SK-N-SH treated with all-trans-retinoic acid at 6 μM for 48 hours (cell line): ENCODE results near the gene DCP2.

Source experiments
- ATAC-seq: fragments of 200-7000 bp; cut with Tn5 transposase; 3 replicates; pipeline ENCODE4 v1.9.1; 2020; ENCODE audit warnings: mild to moderate bottlenecking, moderate library complexity
- ARNTL ChIP-seq: fragments of 450-650 bp; formaldehyde crosslinking; IDR thresholded peaks from 2 replicates; pipeline ENCODE4 v1.5.0; 2020; ENCODE audit warnings: low read depth, mild to moderate bottlenecking, moderate library complexity, borderline replicate concordance
- BACH2 ChIP-seq: fragments of 250-450 bp; sonication (Bioruptor Pico); IDR thresholded peaks from 2 replicates; pipeline ENCODE4 v1.9.0; 2021; ENCODE audit warnings: mild to moderate bottlenecking, borderline replicate concordance
- CREB5 ChIP-seq: fragments of 250-450 bp; sonication (Bioruptor Pico); IDR thresholded peaks from 2 replicates; pipeline ENCODE4 v1.5.1; 2020; ENCODE audit warnings: low read depth, mild to moderate bottlenecking, moderate library complexity
- CSDC2 ChIP-seq: fragments of 250-450 bp; sonication (Bioruptor Pico); IDR thresholded peaks from 2 replicates; pipeline ENCODE4 v1.5.0; 2020; ENCODE audit warnings: mild to moderate bottlenecking, moderate library complexity
- ESRRG ChIP-seq: fragments of 250-450 bp; sonication (Bioruptor Pico); IDR thresholded peaks from 2 replicates; pipeline ENCODE4 v1.6.1; 2021; ENCODE audit warnings: mild to moderate bottlenecking
- GLIS3 ChIP-seq: fragments of 250-450 bp; sonication (Bioruptor Pico); IDR thresholded peaks from 2 replicates; pipeline ENCODE4 v1.5.0; 2020; ENCODE audit warnings: mild to moderate bottlenecking, moderate library complexity
- ISL1 ChIP-seq: fragments of 250-450 bp; sonication (Bioruptor Pico); IDR thresholded peaks from 2 replicates; pipeline ENCODE4 v2.1.2; 2022; ENCODE audit warnings: mild to moderate bottlenecking, moderate library complexity
- OSR1 ChIP-seq: fragments of 250-450 bp; sonication (Bioruptor Pico); IDR thresholded peaks from 2 replicates; pipeline ENCODE4 v1.8.0; 2022; ENCODE audit warnings: moderate library complexity, mild to moderate bottlenecking, inconsistent platforms
- PATZ1 ChIP-seq: fragments of 250-450 bp; sonication (Bioruptor Pico); IDR thresholded peaks from 2 replicates; pipeline ENCODE4 v1.8.0; 2020; ENCODE audit warnings: mild to moderate bottlenecking, moderate library complexity, borderline replicate concordance
- SNAI2 ChIP-seq: fragments of 250-450 bp; sonication (Bioruptor Pico); IDR thresholded peaks from 2 replicates; pipeline ENCODE4 v1.5.0; 2020; ENCODE audit warnings: mild to moderate bottlenecking, moderate library complexity
- TCF4 ChIP-seq: fragments of 250-450 bp; sonication (Bioruptor Pico); IDR thresholded peaks from 2 replicates; pipeline ENCODE4 v1.8.0; 2021; ENCODE audit warnings: mild to moderate bottlenecking, moderate library complexity, borderline replicate concordance
- TOX ChIP-seq: fragments of 250-450 bp; sonication (Bioruptor Pico); IDR thresholded peaks from 2 replicates; pipeline ENCODE4 v1.8.0; 2021; ENCODE audit warnings: mild to moderate bottlenecking, moderate library complexity, borderline replicate concordance
- TSHZ2 ChIP-seq: fragments of 250-450 bp; sonication (Bioruptor Pico); IDR thresholded peaks from 2 replicates; pipeline ENCODE4 v1.5.0; 2020; ENCODE audit warnings: mild to moderate bottlenecking, moderate library complexity
- ZC3H10 ChIP-seq: fragments of 250-450 bp; sonication (Bioruptor Pico); IDR thresholded peaks from 2 replicates; pipeline ENCODE4 v1.5.1; 2021; ENCODE audit warnings: mild to moderate bottlenecking, moderate library complexity
- ZFP3 ChIP-seq: fragments of 250-450 bp; sonication (Bioruptor Pico); IDR thresholded peaks from 2 replicates; pipeline ENCODE4 v1.5.0; 2020; ENCODE audit warnings: mild to moderate bottlenecking, moderate library complexity
- ZFP30 ChIP-seq: fragments of 450-650 bp; formaldehyde crosslinking; IDR thresholded peaks from 2 replicates; pipeline ENCODE4 v1.5.0; 2022; ENCODE audit warnings: mild to moderate bottlenecking, moderate library complexity
- ZNF565 ChIP-seq: fragments of 450-650 bp; formaldehyde crosslinking; conservative IDR thresholded peaks from 2 replicates; pipeline ENCODE4 v1.5.0; 2020; ENCODE audit warnings: low read depth, mild to moderate bottlenecking, moderate library complexity
- ZNF70 ChIP-seq: fragments of 450-650 bp; formaldehyde crosslinking; IDR thresholded peaks from 2 replicates; pipeline ENCODE4 v1.5.0; 2020; ENCODE audit warnings: mild to moderate bottlenecking, moderate library complexity
- ZNF8 ChIP-seq: fragments of 450-650 bp; formaldehyde crosslinking; IDR thresholded peaks from 2 replicates; pipeline ENCODE4 v1.5.0; 2020; ENCODE audit warnings: mild to moderate bottlenecking, moderate library complexity

The DCP2 gene

GRCh38 chr5:113056988-113057387 is 80.4 kb downstream of the DCP2 start:
- TF ChIP-seq ZNF70 (CRISPR knock-in tag) (no peak), SNAI2 (CRISPR knock-in tag) (no peak), BACH2 (no peak), TOX (CRISPR knock-in tag) (no peak), OSR1 (CRISPR knock-in tag) (no peak), ZFP3 (CRISPR knock-in tag) (no peak), ZC3H10 (CRISPR knock-in tag) (no peak), ISL1 (no peak), TSHZ2 (CRISPR knock-in tag) (no peak), ZNF565 (CRISPR knock-in tag) (no peak), ESRRG (no peak), ARNTL (CRISPR knock-in tag) (no peak), ZFP30 (no peak)
- ATAC-seq: no peak

- no peak for ATAC-seq
- TF ChIP-seq ISL1 (no peak), CSDC2 (CRISPR knock-in tag) (no peak), CREB5 (no peak)
These were observed 81.0 kb downstream of the DCP2 start for GRCh38 chr5:113057557-113057984.

GRCh38 chr5:113058269-113058668 is 81.7 kb downstream of the DCP2 start:
- ATAC-seq: no peak
- TF ChIP-seq PATZ1 (CRISPR knock-in tag) (no peak), ARNTL (CRISPR knock-in tag) (no peak), ESRRG (no peak), BACH2 (no peak), ISL1 (no peak), ZNF565 (CRISPR knock-in tag) (no peak), TCF4 (CRISPR knock-in tag) (no peak), ZNF8 (CRISPR knock-in tag) (no peak), CSDC2 (CRISPR knock-in tag) (no peak), GLIS3 (CRISPR knock-in tag) (no peak), CREB5 (no peak), OSR1 (CRISPR knock-in tag) (no peak), ZC3H10 (CRISPR knock-in tag) (no peak)

GRCh38 chr5:113058706-113059226 is 82.2 kb downstream of the DCP2 start:
- TF ChIP-seq ZNF70 (CRISPR knock-in tag) (no peak), ESRRG (no peak), ZFP30 (no peak), TSHZ2 (CRISPR knock-in tag) (no peak)
- peak; percentile 45 for ATAC-seq
